ENCODE measurements around the gene TMEM170A. TPM values are rescaled to one million over a fixed set of nuclear protein-coding genes. Genes with fewer than 3 reads are reported as not detected.

Gene TMEM170A
- polyA plus RNA-seq, 1 donor (not counting 4 experiments of a cell fraction or from before 2014, with no cell fraction given), result 22.1 TPM

DNA sequence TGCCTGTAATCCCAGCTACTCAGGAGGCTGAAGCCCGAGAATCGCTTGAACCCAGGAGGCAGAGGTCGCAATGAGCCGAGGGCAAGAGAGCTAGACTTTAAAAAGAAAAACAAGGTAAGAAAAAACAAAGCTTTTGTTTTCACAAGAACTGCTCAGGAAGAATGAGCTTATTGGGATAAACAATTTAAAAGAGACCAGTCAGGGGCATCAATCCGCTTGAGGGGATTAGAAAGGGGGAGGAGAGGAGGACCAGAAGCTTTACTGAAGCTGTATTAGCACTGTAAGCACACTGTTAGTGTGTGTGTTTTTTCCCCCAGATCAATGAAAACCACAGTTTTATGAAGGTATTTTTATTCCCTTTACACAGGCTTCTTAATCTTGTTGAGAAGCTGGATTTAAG, 8.8 kb downstream of the TMEM170A start:
- no peak overlapping the region for H3K4me2 ChIP-seq (ENCODE audit: control insufficient read depth, extremely low read depth, insufficient read depth, low read depth, low read length)
- dilution Hi-C loops (cut with MboI; ENCODE audit: extremely low pct_ligation_motif_present, low sequenced_read_pairs), result no loop called here
- no peaks in the 10 kb centered on the region for H3K4me1 ChIP-seq (ENCODE audit: control insufficient read depth, extremely low read depth, insufficient read depth, low read length)
- H3K9me3 ChIP-seq (ENCODE audit: control insufficient read depth, low read depth, low read length), result no peaks in the 10 kb centered on the region
- peaks cover 92% of the 10 kb centered on the region for H3K79me2 ChIP-seq (ENCODE audit: control insufficient read depth, insufficient read depth, low read length)
- no peak overlapping the region for H3K27ac ChIP-seq (ENCODE audit: control insufficient read depth, insufficient read depth, low read length)
- no peaks in the 10 kb centered on the region for H3K27me3 ChIP-seq (ENCODE audit: control insufficient read depth, extremely low read depth, insufficient read depth, low read length)
- H3K9me1 ChIP-seq (ENCODE audit: control insufficient read depth, extremely low read depth, insufficient read depth, low read length), result no peaks in the 10 kb centered on the region
- DNase-seq (ENCODE audit: low read depth, low spot score) (no peak), FAIRE-seq (no peak)
- peaks cover 9 to 16% of the 10 kb centered on the region in 2 experiments for H3K36me3 ChIP-seq (ENCODE audit: control insufficient read depth in 2 of 2, extremely low read depth in 1 of 2, insufficient read depth in 2 of 2, low read length in 2 of 2)
- H3K4me3 ChIP-seq (ENCODE audit: control insufficient read depth in 2 of 3, extremely low read depth in 1 of 3, insufficient read depth in 2 of 3, low read depth in 1 of 3, low read length in 3 of 3), result no peak overlapping the region
- no peak overlapping the region for H3K9ac ChIP-seq (ENCODE audit: control insufficient read depth, extremely low read depth, insufficient read depth, low read length)
- no peak overlapping the region for H2AFZ ChIP-seq (ENCODE audit: control insufficient read depth, low read length)
- H4K20me1 ChIP-seq (ENCODE audit: control insufficient read depth, extremely low read depth, insufficient read depth, low read length), result peaks cover 18% of the 10 kb centered on the region
- TF ChIP-seq, protein P1, sequence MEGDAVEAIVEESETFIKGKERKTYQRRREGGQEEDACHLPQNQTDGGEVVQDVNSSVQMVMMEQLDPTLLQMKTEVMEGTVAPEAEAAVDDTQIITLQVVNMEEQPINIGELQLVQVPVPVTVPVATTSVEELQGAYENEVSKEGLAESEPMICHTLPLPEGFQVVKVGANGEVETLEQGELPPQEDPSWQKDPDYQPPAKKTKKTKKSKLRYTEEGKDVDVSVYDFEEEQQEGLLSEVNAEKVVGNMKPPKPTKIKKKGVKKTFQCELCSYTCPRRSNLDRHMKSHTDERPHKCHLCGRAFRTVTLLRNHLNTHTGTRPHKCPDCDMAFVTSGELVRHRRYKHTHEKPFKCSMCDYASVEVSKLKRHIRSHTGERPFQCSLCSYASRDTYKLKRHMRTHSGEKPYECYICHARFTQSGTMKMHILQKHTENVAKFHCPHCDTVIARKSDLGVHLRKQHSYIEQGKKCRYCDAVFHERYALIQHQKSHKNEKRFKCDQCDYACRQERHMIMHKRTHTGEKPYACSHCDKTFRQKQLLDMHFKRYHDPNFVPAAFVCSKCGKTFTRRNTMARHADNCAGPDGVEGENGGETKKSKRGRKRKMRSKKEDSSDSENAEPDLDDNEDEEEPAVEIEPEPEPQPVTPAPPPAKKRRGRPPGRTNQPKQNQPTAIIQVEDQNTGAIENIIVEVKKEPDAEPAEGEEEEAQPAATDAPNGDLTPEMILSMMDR (optimal IDR thresholded peaks at IDR 0.05 in 1 of 3, IDR thresholded peaks at IDR 0.05 in 1 of 3, conservative IDR thresholded peaks at IDR 0.05 in 1 of 3; ENCODE audit: extremely low read depth in 1 of 3, insufficient read depth in 2 of 3, low read length in 3 of 3), result no peak
- TF ChIP-seq EZH2 (IDR thresholded peaks at IDR 0.05; ENCODE audit: low read length), result no peak

DNA sequence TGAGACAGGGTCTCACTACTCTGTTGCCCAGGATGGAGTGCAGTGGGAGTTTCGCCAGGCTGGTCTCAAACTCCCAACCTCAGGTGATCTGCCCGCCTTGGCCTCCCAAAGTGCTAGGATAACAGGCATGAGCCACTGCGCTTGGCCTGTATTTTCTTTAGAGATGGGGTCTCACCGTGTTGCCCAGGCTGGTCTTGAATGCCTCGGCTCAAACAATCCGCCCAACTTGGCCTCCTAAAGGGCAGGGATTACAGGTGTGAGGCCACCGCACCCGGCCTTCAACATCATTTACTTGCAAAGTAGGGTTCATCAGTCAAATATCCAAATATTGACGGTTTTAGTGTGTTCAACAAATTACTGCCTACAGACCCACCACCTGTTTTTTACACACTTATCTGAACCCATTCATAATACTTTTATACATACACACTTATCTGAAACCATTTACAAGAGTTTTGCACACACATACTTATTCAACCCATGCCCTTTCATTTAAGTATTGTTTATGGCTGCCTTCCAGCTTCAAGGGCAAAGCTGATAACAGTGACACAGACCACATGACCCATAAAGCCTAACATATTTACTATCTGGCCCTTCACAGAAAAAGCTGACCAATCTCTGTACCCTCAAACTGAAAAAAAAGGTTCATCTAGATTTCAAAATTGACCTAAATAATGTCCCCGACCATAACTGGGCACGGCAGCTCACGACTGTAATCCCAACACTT, 11.9 kb downstream of the TMEM170A start:
- Histone ChIP-seq H3K4me2 (ENCODE audit: control insufficient read depth, extremely low read depth, insufficient read depth, low read depth, low read length) (no peak overlapping the region), H4K20me1 (ENCODE audit: control insufficient read depth, extremely low read depth, insufficient read depth, low read length) (peaks cover 15% of the 10 kb centered on the region), H3K27me3 (ENCODE audit: control insufficient read depth, extremely low read depth, insufficient read depth, low read length) (no peaks in the 10 kb centered on the region), H3K4me1 (ENCODE audit: control insufficient read depth, extremely low read depth, insufficient read depth, low read length) (no peaks in the 10 kb centered on the region), H3K9me3 (ENCODE audit: control insufficient read depth, low read depth, low read length) (no peaks in the 10 kb centered on the region), H3K36me3 (ENCODE audit: control insufficient read depth in 2 of 2, extremely low read depth in 1 of 2, insufficient read depth in 2 of 2, low read length in 2 of 2) (peaks cover 2 to 8% of the 10 kb centered on the region in 2 experiments), H3K27ac (ENCODE audit: control insufficient read depth, insufficient read depth, low read length) (no peak overlapping the region), H3K4me3 (ENCODE audit: control insufficient read depth in 2 of 3, extremely low read depth in 1 of 3, insufficient read depth in 2 of 3, low read depth in 1 of 3, low read length in 3 of 3) (no peak overlapping the region), H3K9me1 (ENCODE audit: control insufficient read depth, extremely low read depth, insufficient read depth, low read length) (no peaks in the 10 kb centered on the region), H3K9ac (ENCODE audit: control insufficient read depth, extremely low read depth, insufficient read depth, low read length) (no peak overlapping the region), H2AFZ (ENCODE audit: control insufficient read depth, low read length) (no peak overlapping the region), H3K79me2 (ENCODE audit: control insufficient read depth, insufficient read depth, low read length) (peaks cover 67% of the 10 kb centered on the region)
- FAIRE-seq, result no peak
- dilution Hi-C loops (cut with MboI; ENCODE audit: extremely low pct_ligation_motif_present, low sequenced_read_pairs), result no loop called here
- TF ChIP-seq, protein P1 (optimal IDR thresholded peaks at IDR 0.05 in 1 of 3, IDR thresholded peaks at IDR 0.05 in 1 of 3, conservative IDR thresholded peaks at IDR 0.05 in 1 of 3; ENCODE audit: extremely low read depth in 1 of 3, insufficient read depth in 2 of 3, low read length in 3 of 3), result no peak
- no peak for TF ChIP-seq EZH2 (IDR thresholded peaks at IDR 0.05; ENCODE audit: low read length)
- DNase-seq (ENCODE audit: low read depth, low spot score), result no peak

Measured in keratinocyte (primary cell).